ENCODE data around the gene LTA4H. TPM values are rescaled to one million over a fixed set of nuclear protein-coding genes. Genes with fewer than 3 reads are reported as not detected.

Gene LTA4H
- total RNA-seq, 1 donor from 2014 or later, result 124 TPM

GRCh38 chr12:95998611-95999286 is 36.6 kb downstream of the LTA4H start:
- peak; percentile 96 for ATAC-seq (ENCODE audit: low read depth)
- TF ChIP-seq CTCF (IDR thresholded peaks at IDR 0.05), result peak; percentile 32
- Mint-ChIP-seq H3K27ac (peak overlapping the region; percentile 25), H3K27me3 (no peaks in the 10 kb centered on the region), H3K36me3 (ENCODE audit: low read depth) (peaks cover 33% of the 10 kb centered on the region), H3K9me3 (no peaks in the 10 kb centered on the region), H3K4me1 (peaks cover 7% of the 10 kb centered on the region), H3K4me3 (no peak overlapping the region)
- ChIA-PET POLR2A (no interaction called here), CTCF (interaction anchor here (0.6 to 5.0 kb wide), 14 partner anchors 9 to 881 kb away, joined by 3 to 67 read pairs (median 4); no protein-coding TSS in a partner anchor)
- DNase-seq, result no peak
- intact Hi-C loops (cut with micrococcal nuclease), result loop anchor here (1.0 to 5.0 kb wide), 4 partner anchors 80 to 881 kb away; no protein-coding TSS in a partner anchor

GRCh38 chr12:95997911-95998510 is 37.4 kb downstream of the LTA4H start:
- TF ChIP-seq CTCF (IDR thresholded peaks at IDR 0.05), result no peak
- Mint-ChIP-seq H3K4me1 (peaks cover 7% of the 10 kb centered on the region), H3K27ac (no peak overlapping the region), H3K36me3 (ENCODE audit: low read depth) (peaks cover 31% of the 10 kb centered on the region), H3K9me3 (no peaks in the 10 kb centered on the region), H3K27me3 (no peaks in the 10 kb centered on the region), H3K4me3 (no peak overlapping the region)
- POLR2A ChIA-PET, result no interaction called here
- intact Hi-C loops (cut with micrococcal nuclease), result loop anchor here (1.0 to 5.0 kb wide), 4 partner anchors 80 to 881 kb away; no protein-coding TSS in a partner anchor
- no peak for DNase-seq
- CTCF ChIA-PET, result interaction anchor here (0.6 to 5.0 kb wide), 14 partner anchors 9 to 880 kb away, joined by 3 to 67 read pairs (median 4); no protein-coding TSS in a partner anchor
- no peak for ATAC-seq (ENCODE audit: low read depth)

- ChIA-PET CTCF (interaction anchor here (1.0 to 5.0 kb wide), 3 partner anchors 24 to 79 kb away, joined by 4 to 67 read pairs (median 7); no protein-coding TSS in a partner anchor), POLR2A (no interaction called here)
- Mint-ChIP-seq H3K4me3 (no peak overlapping the region), H3K36me3 (ENCODE audit: low read depth) (peaks cover 27% of the 10 kb centered on the region), H3K27me3 (no peaks in the 10 kb centered on the region), H3K4me1 (peaks cover 7% of the 10 kb centered on the region), H3K9me3 (no peaks in the 10 kb centered on the region), H3K27ac (no peak overlapping the region)
- intact Hi-C loops (cut with micrococcal nuclease), result loop anchor here (5.0 kb wide), 1 partner anchor 180 kb away; no protein-coding TSS in a partner anchor
- TF ChIP-seq CTCF (IDR thresholded peaks at IDR 0.05), result no peak
- DNase-seq, result no peak
- ATAC-seq (ENCODE audit: low read depth), result no peak
These were observed 38.1 kb downstream of the LTA4H start for GRCh38 chr12:95997276-95997675.

- Mint-ChIP-seq H3K27ac (no peak within 1 kb of the TSS), H3K4me3 (no peak within 1 kb of the TSS), H3K36me3 (ENCODE audit: low read depth) (peaks cover 26% of the 10 kb centered on the region), H3K27me3 (no peaks in the 10 kb centered on the region), H3K4me1 (peaks cover 7% of the 10 kb centered on the region), H3K9me3 (no peaks in the 10 kb centered on the region)
- ATAC-seq (ENCODE audit: low read depth), result no peak
- ChIA-PET POLR2A (interaction anchor here (0.6 kb wide), 1 partner anchor 28 kb away, joined by 5 read pairs; no protein-coding TSS in a partner anchor), CTCF (interaction anchor here (5.0 kb wide), 1 partner anchor 78 kb away, joined by 67 read pairs; no protein-coding TSS in a partner anchor)
- TF ChIP-seq CTCF (IDR thresholded peaks at IDR 0.05), result no peak
- intact Hi-C loops (cut with micrococcal nuclease), result loop anchor here (5.0 kb wide), 1 partner anchor 179 kb away; no protein-coding TSS in a partner anchor
- no peak for DNase-seq
These were observed 39.2 kb downstream of the LTA4H start, which contains the start of gene HAL for GRCh38 chr12:95996034-95996658. Gene HAL, minus strand, starts transcription at chr12:95996344. Its CDS starts 434 bp downstream, at chr12:95995910.

Measured in activated B cell treated with CpG ODN at 0.5 μM for 24 hours (primary cell).